GM12801 (cell line): ENCODE measurements around the gene POTEM.
"Not testable (repeated sequence)": the region's sequence is repeated elsewhere in the genome, so short reads cannot be mapped to it uniquely, and the experiment has no call there.

ENCODE experiments used
- CTCF ChIP-seq: IDR thresholded peaks from one replicate; pipeline ENCODE4 v1.5.1; 2011; ENCODE audit warnings: control low read depth; ENCODE audit not compliant: insufficient read length; ENCODE audit errors: extremely low read depth

The POTEM gene

GRCh38 chr14:18967134-18967533 lies at the start of gene POTEM:
Gene POTEM (plus strand): TSS chr14:18967434. CDS start chr14:18967486, 52 bp downstream.
- TF ChIP-seq CTCF, result not testable (repeated sequence)
